DMS79 (cell line): Measurements from ENCODE around the gene MRLN.
"Not testable (repeated sequence)": the region's sequence is repeated elsewhere in the genome, so short reads cannot be mapped to it uniquely, and the experiment has no call there.

Experiments used
- DNase-seq: peaks from one replicate; lab custom pipeline; 2025; lab: John Stamatoyannopoulos, UW

MRLN gene

DNA sequence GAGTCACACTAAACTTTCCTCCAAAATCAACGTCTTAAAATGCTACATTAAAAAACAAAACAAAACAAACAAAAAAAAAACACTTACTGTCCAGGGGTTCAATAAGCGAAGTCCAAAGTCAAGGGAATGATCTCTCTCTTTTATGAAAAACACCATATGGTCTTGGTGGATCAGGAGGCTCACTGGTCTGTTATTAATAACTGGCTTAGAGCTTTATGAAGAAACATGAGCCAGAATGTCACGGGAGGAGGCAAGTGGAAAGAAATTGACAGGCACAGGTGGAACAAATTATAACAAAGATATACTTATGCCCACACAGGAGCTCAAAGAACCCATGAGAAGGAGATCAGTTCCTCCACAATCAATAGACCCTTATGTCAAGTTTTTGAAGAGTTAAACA lies at the start of gene MRLN:
MRLN (minus strand) TSS at position 189 of the 400 bp plus-strand sequence.
- DNase-seq = no peak

- no peak for DNase-seq
Measured at GRCh38 chr10:59801171-59801570, 47.9 kb upstream of the MRLN start.

GRCh38 chr10:59799421-59799820 lies 46.2 kb upstream of the MRLN start:
- DNase-seq = no peak

DNA sequence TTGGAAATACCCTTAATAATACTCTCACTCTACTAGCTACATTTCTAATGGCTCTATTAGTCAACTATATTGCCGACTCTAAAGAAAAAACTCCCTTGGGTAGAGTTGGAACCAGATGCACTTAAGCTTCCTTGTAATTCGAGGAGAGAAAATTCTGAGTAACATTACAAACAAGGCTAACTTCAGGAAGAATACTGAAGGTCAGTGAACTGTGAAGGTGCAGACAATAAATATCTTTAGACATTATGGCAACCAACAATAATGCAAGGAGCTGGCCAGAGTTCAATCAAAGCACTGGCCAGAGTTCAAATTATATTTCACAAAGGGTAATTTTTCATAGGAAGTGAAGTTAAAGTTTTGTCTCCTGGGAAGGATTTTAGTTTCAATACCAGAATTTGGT lies 40.7 kb upstream of the MRLN start:
- DNase-seq = no peak

DNA sequence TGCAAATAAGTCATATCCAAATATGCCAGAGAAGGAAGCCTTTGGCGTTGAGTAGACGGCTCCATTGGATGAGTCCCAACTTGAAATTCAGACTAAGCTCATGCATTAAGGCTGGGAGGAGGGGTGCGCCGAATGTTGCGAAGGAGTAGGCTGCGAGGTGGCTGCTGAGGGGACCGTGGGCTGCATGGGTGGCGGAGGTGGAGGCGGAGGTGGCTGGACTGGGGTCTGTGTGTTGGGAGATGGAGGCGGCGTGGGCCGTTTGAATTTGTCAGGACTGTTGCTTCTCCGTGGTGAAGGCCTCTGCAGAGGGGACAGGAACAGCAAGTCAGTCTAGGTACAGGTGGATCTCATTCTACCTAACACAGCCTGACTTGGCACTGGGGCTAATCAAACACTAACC lies 39.6 kb upstream of the MRLN start:
- DNase-seq = no peak

GRCh38 chr10:59791601-59792000 lies 38.3 kb upstream of the MRLN start:
- no peak for DNase-seq

- DNase-seq = not testable (repeated sequence)
Measured at GRCh38 chr10:59790080-59790479, 36.8 kb upstream of the MRLN start.

DNA sequence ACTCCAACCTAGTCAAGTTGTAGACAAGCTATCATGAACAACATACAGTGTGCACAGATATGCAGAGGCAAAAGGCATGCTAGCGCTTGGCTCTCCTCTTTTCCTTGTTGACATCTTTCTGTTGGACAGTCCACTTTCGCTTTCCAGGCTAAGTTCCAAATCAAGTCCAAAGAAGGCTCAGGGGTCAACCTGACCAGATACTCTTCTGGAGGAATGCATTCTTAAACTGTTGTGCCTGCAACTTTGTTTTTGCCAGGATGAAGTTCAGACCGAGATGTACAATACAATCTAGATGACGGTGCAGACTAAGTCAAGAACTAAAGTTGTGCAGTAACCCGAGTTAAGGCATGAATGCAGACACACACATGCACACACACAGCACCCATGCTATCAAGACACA lies 35.7 kb upstream of the MRLN start:
- DNase-seq = not testable (repeated sequence)

DNA sequence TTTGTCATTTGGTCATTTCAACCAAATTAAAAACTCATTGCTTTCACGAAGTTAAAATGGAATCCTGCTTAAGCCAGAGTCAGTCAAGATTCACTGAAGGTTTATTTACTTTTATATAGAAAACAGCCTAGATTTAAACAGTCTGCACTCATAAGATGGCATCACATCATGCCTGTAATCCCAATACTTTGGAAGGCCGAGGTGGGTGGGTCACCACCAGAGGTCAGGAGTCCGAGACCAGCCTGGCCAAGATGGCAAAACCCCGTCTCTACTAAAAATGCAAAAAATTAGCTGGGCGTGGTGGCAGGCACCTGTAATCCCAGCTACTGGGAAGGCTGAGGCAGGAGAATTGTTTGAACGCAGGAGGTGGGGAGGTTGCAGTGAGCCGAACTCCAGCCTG lies 33.8 kb upstream of the MRLN start:
- DNase-seq = not testable (repeated sequence)

- DNase-seq = not testable (repeated sequence)
Measured at GRCh38 chr10:59785476-59785875, 32.2 kb upstream of the MRLN start.

GRCh38 chr10:59781511-59781910 lies 28.3 kb upstream of the MRLN start:
- no peak for DNase-seq

DNA sequence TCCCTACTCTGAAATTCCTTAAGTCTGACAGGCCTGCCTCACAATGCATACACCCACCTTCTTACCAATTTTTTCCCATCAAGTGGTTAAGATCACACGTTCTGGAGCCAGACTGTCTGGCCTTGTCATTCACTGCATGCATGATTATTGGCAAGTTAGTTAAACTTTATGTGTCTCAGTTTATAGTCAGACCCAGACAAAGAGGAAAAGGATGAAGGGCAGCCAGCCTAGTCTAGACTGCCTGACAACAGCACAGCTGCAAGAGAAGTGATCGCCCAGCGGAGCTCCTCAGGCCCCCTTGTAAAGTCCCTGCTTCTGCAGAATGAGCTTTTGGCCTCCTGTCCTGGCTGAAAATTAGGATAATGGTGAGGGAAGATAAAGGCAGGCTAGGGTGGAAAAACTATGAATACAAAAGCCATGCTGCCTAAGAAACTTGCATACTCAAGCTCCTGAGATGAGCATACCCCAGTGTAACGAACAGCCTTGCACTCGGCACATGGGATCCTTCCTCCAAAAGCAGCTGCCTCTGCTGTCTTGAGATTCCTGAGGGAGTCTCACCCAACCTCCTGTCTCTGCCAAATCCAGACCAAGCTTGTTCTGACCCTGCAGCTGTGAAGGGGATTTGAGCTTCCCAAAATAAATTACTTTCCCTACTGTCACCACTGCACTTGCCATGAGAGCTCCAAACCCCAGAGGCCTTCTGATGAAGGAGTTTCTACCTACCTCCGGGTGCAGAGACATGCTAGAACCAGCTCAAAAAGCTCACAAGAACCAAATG lies 26.7 kb upstream of the MRLN start:
- DNase-seq = no peak

- DNase-seq = no peak
Measured at GRCh38 chr10:59774451-59774850, 21.2 kb upstream of the MRLN start.

GRCh38 chr10:59773088-59773487 lies 19.8 kb upstream of the MRLN start:
- no peak for DNase-seq

- DNase-seq = no peak
Measured at GRCh38 chr10:59771162-59771807, 18.0 kb upstream of the MRLN start.

DNA sequence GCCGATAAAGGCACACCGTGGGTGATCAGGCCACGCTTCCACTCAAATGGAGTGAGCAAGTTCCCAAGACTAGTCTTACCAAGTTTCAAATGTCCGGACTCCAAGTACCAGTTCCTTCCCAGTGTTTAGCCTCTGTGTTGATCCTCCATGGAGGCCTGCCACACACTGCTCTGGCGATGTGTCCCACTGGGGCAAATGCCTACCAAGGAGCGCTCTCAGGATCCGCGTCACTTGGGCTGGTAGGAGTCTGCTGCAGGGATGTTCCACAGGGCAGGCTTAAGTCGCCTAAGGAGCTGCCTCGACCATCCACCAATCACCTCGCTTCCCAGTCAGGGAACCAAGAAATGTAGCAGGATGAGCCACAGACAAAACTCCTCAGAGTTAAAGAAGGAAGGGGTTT lies 17.4 kb upstream of the MRLN start:
- DNase-seq = no peak

DNA sequence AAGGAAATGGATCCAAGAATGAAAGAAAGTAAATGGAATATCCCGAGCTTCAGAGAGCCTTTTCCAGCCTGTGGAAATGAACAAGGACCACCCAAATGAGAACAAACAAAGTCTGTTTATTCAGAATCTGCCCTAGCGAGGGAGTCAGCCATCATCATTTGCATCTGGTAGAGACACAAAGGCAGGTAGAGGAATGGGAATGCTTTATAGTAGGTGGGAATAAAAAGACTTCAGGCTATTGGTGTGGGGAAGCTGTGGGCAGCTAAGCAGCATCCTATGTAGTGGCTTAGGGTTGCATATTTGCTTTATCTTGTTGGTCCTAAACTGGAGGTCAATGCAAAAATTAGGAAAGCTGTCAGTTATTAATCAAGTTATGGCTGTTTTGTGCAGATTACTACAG lies 9.2 kb upstream of the MRLN start:
- DNase-seq = no peak

GRCh38 chr10:59757966-59758365 lies 4.7 kb upstream of the MRLN start:
- DNase-seq = no peak

DNA sequence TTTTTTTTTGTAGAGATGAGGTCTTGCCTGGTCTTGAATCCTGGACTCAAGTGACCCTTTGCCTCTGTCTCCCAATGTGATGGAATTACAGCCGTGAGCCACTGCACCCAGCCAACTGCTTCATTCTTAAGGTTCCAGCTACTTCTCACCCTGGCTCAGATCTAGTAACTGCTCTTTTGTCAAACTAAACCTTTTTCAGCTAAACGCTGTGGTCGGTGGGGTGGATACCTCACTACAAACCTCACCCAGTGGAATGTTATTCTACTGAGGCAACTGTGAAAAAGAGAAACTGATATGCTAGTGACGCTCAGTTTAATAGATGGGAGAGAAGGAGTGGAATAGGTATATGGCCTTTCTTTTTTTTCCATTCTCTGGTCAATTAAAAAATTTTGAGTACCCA lies 1.7 kb upstream of the MRLN start:
- DNase-seq = no peak

GRCh38 chr10:59752278-59752940 lies 846 bp downstream of the MRLN start:
- DNase-seq = no peak

DNA sequence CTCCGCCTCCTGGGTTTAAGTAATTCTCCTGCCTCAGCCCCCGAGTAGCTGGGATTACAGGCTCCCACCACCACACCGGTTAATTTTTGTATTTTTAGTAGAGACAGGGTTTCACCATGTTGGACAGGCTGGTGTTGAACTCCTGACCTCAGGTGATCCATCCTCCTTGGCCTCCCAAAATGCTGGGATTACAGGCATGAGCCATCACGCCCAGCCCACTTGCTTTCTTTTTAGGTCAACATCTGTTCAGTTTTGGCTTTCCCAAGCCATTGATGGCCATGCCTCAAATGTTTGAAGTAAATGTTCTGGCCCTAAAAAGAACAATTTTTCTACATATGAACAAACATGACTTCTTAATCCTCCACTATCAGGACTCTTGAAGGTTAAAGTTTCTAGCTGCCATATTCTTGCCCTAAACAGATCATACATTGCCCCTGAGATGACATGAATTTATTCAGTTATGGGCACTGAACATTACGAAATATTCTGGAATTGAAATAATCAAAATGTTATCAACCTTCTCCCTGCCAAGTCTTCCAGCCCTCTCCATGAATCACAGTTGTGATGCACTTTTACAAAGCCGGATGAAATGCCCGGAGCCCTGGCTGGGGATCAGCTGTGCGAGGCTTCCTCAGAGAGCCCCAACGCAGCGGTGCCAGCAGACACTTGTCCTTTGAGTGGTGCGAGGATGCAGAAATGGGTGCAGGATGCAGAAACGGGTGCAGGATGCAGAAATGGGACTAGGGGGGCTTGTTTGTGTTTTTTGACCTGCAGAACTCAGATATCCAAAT lies 2.9 kb downstream of the MRLN start:
- no peak for DNase-seq

- DNase-seq = no peak
Measured at GRCh38 chr10:59748834-59749233, 4.4 kb downstream of the MRLN start.
